SJCRH30 (cell line): ENCODE results near the gene GRWD1. TPM values are rescaled to one million over a fixed set of nuclear protein-coding genes. Genes with fewer than 3 reads are reported as not detected.
"Not testable (repeated sequence)": the region's sequence is repeated elsewhere in the genome, so short reads cannot be mapped to it uniquely, and the experiment has no call there.

Experiments used
- DNase-seq, 2 experiments: peaks; one replicate each; pipeline ENCODE4 v3.0.0-alpha.2; 2015 to 2020
- H3K27ac ChIP-seq: fragments of 250-450 bp; sonication (Bioruptor Pico); 2 replicates; pipeline ENCODE4 v1.5.1; 2020; ENCODE audit warnings: mild to moderate bottlenecking, moderate library complexity
- H3K27me3 ChIP-seq: fragments of 250-450 bp; sonication (Bioruptor Pico); 2 replicates; pipeline ENCODE4 v1.5.1; 2020; ENCODE audit warnings: mild to moderate bottlenecking, moderate library complexity
- H3K36me3 ChIP-seq: fragments of 250-450 bp; sonication (Bioruptor Pico); 2 replicates; pipeline ENCODE4 v1.5.1; 2020; ENCODE audit warnings: mild to moderate bottlenecking, moderate library complexity
- H3K4me1 ChIP-seq: fragments of 250-450 bp; sonication (Bioruptor Pico); 2 replicates; pipeline ENCODE4 v1.5.1; 2020; ENCODE audit warnings: mild to moderate bottlenecking, moderate library complexity
- H3K4me3 ChIP-seq: fragments of 250-450 bp; sonication (Bioruptor Pico); 2 replicates; pipeline ENCODE4 v1.5.1; 2020; ENCODE audit warnings: mild to moderate bottlenecking, moderate library complexity
- H3K9me3 ChIP-seq: fragments of 250-450 bp; sonication (Bioruptor Pico); replicated peaks from 2 replicates; pipeline ENCODE4 v1.5.1; 2020; ENCODE audit warnings: mild to moderate bottlenecking, moderate library complexity
- total RNA-seq: library from RNA; depleted of rRNA; stranded (reverse); fragments of >200 nt; shearing (Covaris generic); gene quantifications from 2 replicates; pipeline ENCODE4 v1.2.3, GENCODE V29; 2014

The GRWD1 gene
- total RNA-seq, 1 experiment from 2014 or later, result 44.6 TPM

- peaks cover 13% of the 10 kb centered on the region; the same call in 1 of the 2 replicates for H3K4me1 ChIP-seq
- peaks cover 13% of the 10 kb centered on the region for H3K27me3 ChIP-seq
- H3K4me3 ChIP-seq, result no peak overlapping the region
- H3K27ac ChIP-seq, result no peak overlapping the region
- H3K9me3 ChIP-seq, result no peaks in the 10 kb centered on the region
- no peaks in the 10 kb centered on the region for H3K36me3 ChIP-seq
- no peak for DNase-seq
Measured at GRCh38 chr19:48487544-48487943, 41.8 kb downstream of the GRWD1 start.

GRCh38 chr19:48487948-48488347 lies 42.2 kb downstream of the GRWD1 start:
- Histone ChIP-seq H3K27me3 (peaks cover 13% of the 10 kb centered on the region), H3K4me3 (no peak overlapping the region), H3K36me3 (no peaks in the 10 kb centered on the region), H3K4me1 (peaks cover 13% of the 10 kb centered on the region; the same call in 1 of the 2 replicates), H3K9me3 (no peaks in the 10 kb centered on the region), H3K27ac (no peak overlapping the region)
- no peak for DNase-seq

- not testable (repeated sequence) for H3K4me3 ChIP-seq, H3K36me3 ChIP-seq, H3K27ac ChIP-seq, DNase-seq, H3K9me3 ChIP-seq
- Histone ChIP-seq H3K4me1 (peaks cover 13% of the 10 kb centered on the region; the same call in 1 of the 2 replicates), H3K27me3 (peaks cover 13% of the 10 kb centered on the region)
Measured at GRCh38 chr19:48488478-48488877, 42.7 kb downstream of the GRWD1 start.

GRCh38 chr19:48489608-48490216 lies 43.9 kb downstream of the GRWD1 start:
- Histone ChIP-seq H3K4me1 (peaks cover 13% of the 10 kb centered on the region; the same call in 1 of the 2 replicates), H3K27me3 (peaks cover 13% of the 10 kb centered on the region), H3K9me3 (no peaks in the 10 kb centered on the region), H3K4me3 (no peak overlapping the region), H3K36me3 (no peaks in the 10 kb centered on the region), H3K27ac (no peak overlapping the region)
- peak; percentile 66 to 80 for DNase-seq

GRCh38 chr19:48490981-48491792 lies 45.4 kb downstream of the GRWD1 start:
- H3K27me3 ChIP-seq, result peaks cover 13% of the 10 kb centered on the region
- H3K27ac ChIP-seq, result no peak overlapping the region
- H3K9me3 ChIP-seq, result no peaks in the 10 kb centered on the region
- H3K4me1 ChIP-seq, result peaks cover 10% of the 10 kb centered on the region; the same call in 1 of the 2 replicates
- DNase-seq, result peak; percentile 33 to 55
- no peaks in the 10 kb centered on the region for H3K36me3 ChIP-seq
- H3K4me3 ChIP-seq, result no peak overlapping the region

GRCh38 chr19:48491793-48492123 lies 46.0 kb downstream of the GRWD1 start:
- peaks cover 9% of the 10 kb centered on the region for H3K27me3 ChIP-seq
- H3K9me3 ChIP-seq, result no peaks in the 10 kb centered on the region
- peaks cover 10% of the 10 kb centered on the region; the same call in 1 of the 2 replicates for H3K4me1 ChIP-seq
- H3K27ac ChIP-seq, result no peak overlapping the region
- H3K36me3 ChIP-seq, result no peaks in the 10 kb centered on the region
- DNase-seq, result no peak
- no peak overlapping the region for H3K4me3 ChIP-seq

GRCh38 chr19:48492925-48493717 lies 47.3 kb downstream of the GRWD1 start:
- Histone ChIP-seq H3K27ac (no peak overlapping the region), H3K9me3 (no peaks in the 10 kb centered on the region), H3K4me3 (no peak overlapping the region), H3K27me3 (peaks cover 17% of the 10 kb centered on the region), H3K4me1 (peaks cover 4% of the 10 kb centered on the region; the same call in 1 of the 2 replicates), H3K36me3 (no peaks in the 10 kb centered on the region)
- peak; percentile 54 to 63 for DNase-seq

GRCh38 chr19:48493718-48494401 lies 48.1 kb downstream of the GRWD1 start:
- Histone ChIP-seq H3K27me3 (peaks cover 21% of the 10 kb centered on the region), H3K4me1 (peaks cover 3% of the 10 kb centered on the region; the same call in 1 of the 2 replicates), H3K36me3 (no peaks in the 10 kb centered on the region), H3K4me3 (no peak overlapping the region), H3K9me3 (no peaks in the 10 kb centered on the region), H3K27ac (no peak overlapping the region)
- no peak for DNase-seq

GRCh38 chr19:48495396-48495795 lies 49.6 kb downstream of the GRWD1 start:
- no peak for DNase-seq
- Histone ChIP-seq H3K36me3 (no peaks in the 10 kb centered on the region), H3K27me3 (peaks cover 30% of the 10 kb centered on the region)

GRCh38 chr19:48496959-48497727 lies 51.4 kb downstream of the GRWD1 start:
- Histone ChIP-seq H3K27me3 (peaks cover 30% of the 10 kb centered on the region), H3K4me3 (no peak overlapping the region), H3K4me1 (no peaks in the 10 kb centered on the region), H3K9me3 (no peaks in the 10 kb centered on the region), H3K36me3 (no peaks in the 10 kb centered on the region), H3K27ac (no peak overlapping the region)
- DNase-seq, result no peak

More at GRCh38 chr19:48495396-48495795, 49.6 kb downstream of the GRWD1 start:
- Histone ChIP-seq H3K27ac (no peak overlapping the region), H3K4me3 (no peak overlapping the region), H3K4me1 (peaks cover 3% of the 10 kb centered on the region; the same call in 1 of the 2 replicates), H3K9me3 (no peaks in the 10 kb centered on the region)

- no peak overlapping the region for H3K27ac ChIP-seq
- H3K27me3 ChIP-seq, result peaks cover 30% of the 10 kb centered on the region
- H3K4me1 ChIP-seq, result no peaks in the 10 kb centered on the region
- H3K36me3 ChIP-seq, result no peaks in the 10 kb centered on the region
- H3K9me3 ChIP-seq, result no peaks in the 10 kb centered on the region
- H3K4me3 ChIP-seq, result no peak overlapping the region
- DNase-seq, result no peak
Measured at GRCh38 chr19:48497728-48498594, 52.2 kb downstream of the GRWD1 start.

GRCh38 chr19:48498595-48499311 lies 53.0 kb downstream of the GRWD1 start:
- Histone ChIP-seq H3K9me3 (no peaks in the 10 kb centered on the region), H3K4me3 (no peak overlapping the region), H3K27ac (no peak overlapping the region), H3K36me3 (no peaks in the 10 kb centered on the region), H3K27me3 (peaks cover 30% of the 10 kb centered on the region), H3K4me1 (no peaks in the 10 kb centered on the region)
- no peak for DNase-seq
